Stimulated activated naive CD8-positive, alpha-beta T cell treated with anti-CD3 and anti-CD28 coated beads, Interleukin-15, Interleukin-2, amounts not matched to agents 100 ng/mL and 50 ng/mL, for 24 hours (primary cell): ENCODE measurements around the gene STK24.
"Not testable (repeated sequence)": the region's sequence is repeated elsewhere in the genome, so short reads cannot be mapped to it uniquely, and the experiment has no call there.

Experiments used
- H3K27ac Mint-ChIP-seq: one replicate; pipeline ENCODE4 v1.8.0; 2021; ENCODE audit warnings: mild to moderate bottlenecking, mixed read lengths
- H3K27me3 Mint-ChIP-seq: one replicate; pipeline ENCODE4 v1.8.0; 2021; ENCODE audit warnings: mixed read lengths
- H3K36me3 Mint-ChIP-seq: one replicate; pipeline ENCODE4 v1.8.0; 2021; ENCODE audit warnings: low read depth, mixed read lengths
- H3K4me1 Mint-ChIP-seq: one replicate; pipeline ENCODE4 v1.8.0; 2021; ENCODE audit warnings: low read depth, mixed read lengths
- H3K4me3 Mint-ChIP-seq: one replicate; pipeline ENCODE4 v1.8.0; 2021; ENCODE audit warnings: mild to moderate bottlenecking, mixed read lengths
- H3K9me3 Mint-ChIP-seq: one replicate; pipeline ENCODE4 v1.8.0; 2021; ENCODE audit warnings: mixed read lengths

STK24 gene

DNA sequence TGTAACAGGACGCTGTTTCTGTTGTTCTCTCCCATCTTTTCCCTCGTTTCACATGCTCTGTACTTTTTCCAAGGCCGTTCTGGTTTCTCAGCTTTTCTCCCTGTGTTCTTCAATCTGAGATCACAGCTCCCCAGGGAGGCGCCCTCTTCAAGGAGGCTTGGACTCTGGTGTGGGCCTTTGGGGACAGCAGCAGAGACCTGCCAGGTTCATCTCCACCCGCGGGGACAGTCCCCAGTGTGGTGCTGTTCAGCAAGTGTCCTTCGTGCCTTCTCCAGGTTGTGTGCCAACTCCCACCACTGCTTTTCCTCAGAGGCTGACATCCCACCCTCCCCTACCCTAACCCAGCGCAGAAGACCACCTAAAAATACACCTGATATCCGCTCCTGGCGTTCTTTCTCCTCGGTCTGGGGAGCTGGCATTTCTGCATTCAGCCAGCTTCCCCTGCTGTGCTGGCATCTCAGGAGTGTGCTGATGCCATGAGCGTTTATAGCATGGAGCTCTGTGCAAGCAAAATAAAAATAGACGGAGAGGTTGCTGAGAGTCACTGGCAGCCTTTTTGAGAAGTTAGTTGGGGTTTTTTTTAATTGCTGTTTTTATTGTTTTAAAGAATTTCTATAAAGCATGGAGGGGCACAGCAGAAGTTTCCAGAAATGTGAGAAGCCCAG is 149.4 kb downstream of the STK24 start:
- H3K4me1 Mint-ChIP-seq = no peaks in the 10 kb centered on the region
- H3K9me3 Mint-ChIP-seq = no peaks in the 10 kb centered on the region
- H3K27ac Mint-ChIP-seq = no peak overlapping the region
- no peak overlapping the region for H3K4me3 Mint-ChIP-seq
- H3K27me3 Mint-ChIP-seq = peaks cover 18% of the 10 kb centered on the region
- H3K36me3 Mint-ChIP-seq = no peaks in the 10 kb centered on the region

DNA sequence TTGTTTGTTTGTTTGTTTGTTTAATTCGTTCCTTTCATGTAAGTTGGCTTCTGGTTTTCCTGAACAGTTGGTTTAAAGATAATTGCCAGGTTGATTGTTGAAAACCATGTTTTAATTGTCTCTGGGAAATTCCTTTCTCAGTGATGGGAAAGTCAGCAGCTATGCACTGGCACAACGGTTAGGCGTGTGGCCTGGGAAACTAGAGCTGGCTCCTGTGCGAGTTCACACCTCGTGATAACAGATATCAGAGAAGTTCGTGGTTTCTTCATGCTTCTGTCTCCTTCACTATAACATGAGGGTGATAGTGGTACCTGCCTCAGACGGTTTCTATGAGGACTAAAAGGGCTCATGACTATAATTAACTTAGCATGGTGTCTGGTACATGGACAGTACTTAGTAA is 153.5 kb downstream of the STK24 start:
- Mint-ChIP-seq H3K4me3 (no peak overlapping the region), H3K9me3 (no peaks in the 10 kb centered on the region), H3K27ac (no peak overlapping the region), H3K4me1 (no peaks in the 10 kb centered on the region), H3K36me3 (no peaks in the 10 kb centered on the region), H3K27me3 (peaks cover 19% of the 10 kb centered on the region)

- no peaks in the 10 kb centered on the region for H3K36me3 Mint-ChIP-seq
- no peaks in the 10 kb centered on the region for H3K9me3 Mint-ChIP-seq
- no peaks in the 10 kb centered on the region for H3K4me1 Mint-ChIP-seq
- peaks cover 15% of the 10 kb centered on the region for H3K27me3 Mint-ChIP-seq
- no peak overlapping the region for H3K4me3 Mint-ChIP-seq
- H3K27ac Mint-ChIP-seq = no peak overlapping the region
Observed at GRCh38 chr13:98422046-98422445, 154.9 kb downstream of the STK24 start.

- no peak overlapping the region for H3K4me3 Mint-ChIP-seq
- H3K9me3 Mint-ChIP-seq = no peaks in the 10 kb centered on the region
- peaks cover 11% of the 10 kb centered on the region for H3K27me3 Mint-ChIP-seq
- H3K27ac Mint-ChIP-seq = no peak overlapping the region
- no peaks in the 10 kb centered on the region for H3K4me1 Mint-ChIP-seq
- no peaks in the 10 kb centered on the region for H3K36me3 Mint-ChIP-seq
Observed at GRCh38 chr13:98420554-98421175, 156.2 kb downstream of the STK24 start.

DNA sequence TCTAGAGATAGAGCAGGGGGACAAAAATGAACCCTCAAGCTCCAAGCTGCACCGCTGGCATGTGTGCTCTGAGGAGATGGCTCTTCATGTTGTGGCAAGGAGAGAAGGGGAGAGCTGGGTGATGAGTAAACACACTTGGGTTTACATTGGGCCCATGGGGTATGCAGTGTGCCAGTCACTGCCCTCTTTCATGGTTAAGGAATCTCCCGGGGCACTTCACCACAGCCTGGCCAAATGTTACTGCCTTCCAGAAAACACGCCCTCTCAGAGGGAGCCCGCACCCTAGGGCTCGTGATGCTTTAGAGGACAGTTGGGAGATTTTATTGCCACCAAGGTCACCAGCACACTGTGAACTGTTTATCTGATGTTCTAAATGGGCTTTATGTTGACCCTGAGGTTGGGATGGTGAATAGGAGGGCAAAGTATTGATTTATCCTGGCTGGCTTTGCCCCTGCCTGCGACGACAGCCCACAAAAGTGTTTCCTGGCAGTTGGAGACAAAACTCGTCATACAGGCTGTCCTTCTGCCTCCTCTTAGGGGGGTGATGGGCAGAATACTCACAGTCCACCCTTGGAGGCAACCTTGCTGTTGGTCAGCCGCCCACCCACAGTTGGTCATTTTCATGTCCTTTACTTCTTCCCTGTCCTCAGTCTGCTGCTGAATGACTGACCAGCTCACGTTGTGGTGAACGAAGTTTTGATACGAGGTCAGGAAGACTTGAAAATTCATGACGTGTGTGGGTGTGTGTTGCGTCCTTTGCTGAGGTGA is 156.9 kb downstream of the STK24 start:
- Mint-ChIP-seq H3K9me3 (no peaks in the 10 kb centered on the region), H3K36me3 (no peaks in the 10 kb centered on the region), H3K4me1 (no peaks in the 10 kb centered on the region), H3K4me3 (no peak overlapping the region), H3K27ac (no peak overlapping the region), H3K27me3 (peaks cover 9% of the 10 kb centered on the region)

DNA sequence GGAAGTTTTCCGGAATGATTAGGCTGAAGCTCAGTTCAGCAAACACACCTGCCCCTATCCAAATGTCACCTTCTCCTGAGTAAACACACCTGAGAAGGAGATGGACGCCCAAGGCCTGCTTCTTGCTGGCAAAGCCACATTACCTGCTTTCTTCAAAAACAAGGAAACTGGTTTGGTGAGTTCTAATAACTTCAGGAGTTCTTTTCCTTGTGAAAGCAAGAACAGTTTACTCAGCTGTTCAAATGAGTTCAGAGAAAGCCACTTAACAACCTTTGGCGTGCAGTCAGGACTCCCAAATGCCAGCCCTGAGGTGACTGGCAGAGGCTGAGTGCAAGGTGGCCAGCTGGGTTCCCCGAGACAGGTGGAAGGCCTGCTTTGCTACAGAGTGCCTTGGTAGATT is 160.5 kb downstream of the STK24 start:
- peaks cover 8% of the 10 kb centered on the region for H3K27me3 Mint-ChIP-seq
- H3K36me3 Mint-ChIP-seq = no peaks in the 10 kb centered on the region
- peaks cover 8% of the 10 kb centered on the region for H3K4me1 Mint-ChIP-seq
- no peaks in the 10 kb centered on the region for H3K9me3 Mint-ChIP-seq
- no peak overlapping the region for H3K4me3 Mint-ChIP-seq
- no peak overlapping the region for H3K27ac Mint-ChIP-seq

DNA sequence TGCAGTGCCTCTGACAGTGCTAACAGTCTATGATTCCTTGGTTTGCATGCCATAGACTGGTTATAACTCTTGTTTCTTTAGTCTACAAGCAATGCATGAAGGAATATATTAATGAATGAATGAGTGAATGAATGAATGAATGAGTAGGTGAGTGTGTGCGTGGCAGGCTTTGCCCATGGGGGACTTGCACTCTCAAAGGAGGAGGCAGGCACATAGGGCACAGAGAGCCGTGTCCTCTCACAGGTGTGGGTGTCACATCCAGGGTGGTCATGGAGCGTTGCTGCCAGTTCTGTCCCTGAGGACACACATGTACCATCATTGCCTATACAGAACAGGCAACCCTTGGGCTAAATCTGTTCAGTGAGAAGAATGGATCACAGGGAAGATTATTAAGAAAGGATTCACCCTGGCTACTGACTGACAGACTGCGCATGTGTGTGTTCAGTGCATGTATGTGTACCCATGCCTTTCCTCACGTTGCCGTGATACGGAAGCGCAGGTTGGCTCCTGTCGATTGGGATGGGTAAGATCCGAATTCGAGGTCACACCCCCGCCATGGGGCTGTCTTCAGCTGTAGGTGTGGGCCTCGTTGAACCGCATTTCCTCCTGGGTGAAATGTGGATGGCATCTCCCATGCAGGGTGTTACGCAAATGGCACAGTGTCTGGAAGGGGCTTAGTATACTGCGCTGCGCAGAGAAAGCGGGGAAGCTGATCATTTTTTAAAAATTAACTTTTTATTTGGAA is 161.4 kb downstream of the STK24 start:
- Mint-ChIP-seq H3K27me3 (peaks cover 8% of the 10 kb centered on the region), H3K27ac (no peak overlapping the region), H3K4me3 (no peak overlapping the region), H3K36me3 (no peaks in the 10 kb centered on the region), H3K9me3 (no peaks in the 10 kb centered on the region), H3K4me1 (peaks cover 8% of the 10 kb centered on the region)

DNA sequence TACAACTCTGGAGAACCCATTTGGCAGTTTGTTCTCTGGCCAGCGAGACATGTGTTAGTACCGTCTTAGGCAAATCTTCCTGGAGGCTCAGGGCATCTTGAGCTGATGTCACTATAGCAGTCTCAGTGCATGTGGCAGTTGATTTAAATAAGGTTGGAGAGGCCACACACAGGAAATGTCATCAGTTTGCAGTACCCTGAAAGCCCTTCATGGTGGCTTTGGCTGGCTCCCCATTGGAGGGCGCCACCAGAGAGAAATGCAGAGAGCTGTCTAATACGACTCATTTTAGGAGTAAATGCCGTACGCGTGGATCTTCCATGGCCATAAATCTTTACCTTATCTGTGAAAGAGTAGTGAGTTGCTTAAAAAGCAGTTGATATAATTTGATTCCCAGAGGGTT is 163.1 kb downstream of the STK24 start:
- Mint-ChIP-seq H3K4me3 (no peak overlapping the region), H3K27ac (no peak overlapping the region), H3K27me3 (peaks cover 4% of the 10 kb centered on the region), H3K9me3 (no peaks in the 10 kb centered on the region), H3K4me1 (peaks cover 8% of the 10 kb centered on the region), H3K36me3 (no peaks in the 10 kb centered on the region)

GRCh38 chr13:98413278-98413677 is 163.6 kb downstream of the STK24 start:
- not testable (repeated sequence) for H3K4me1 Mint-ChIP-seq, H3K4me3 Mint-ChIP-seq, H3K27me3 Mint-ChIP-seq, H3K36me3 Mint-ChIP-seq, H3K9me3 Mint-ChIP-seq, H3K27ac Mint-ChIP-seq

DNA sequence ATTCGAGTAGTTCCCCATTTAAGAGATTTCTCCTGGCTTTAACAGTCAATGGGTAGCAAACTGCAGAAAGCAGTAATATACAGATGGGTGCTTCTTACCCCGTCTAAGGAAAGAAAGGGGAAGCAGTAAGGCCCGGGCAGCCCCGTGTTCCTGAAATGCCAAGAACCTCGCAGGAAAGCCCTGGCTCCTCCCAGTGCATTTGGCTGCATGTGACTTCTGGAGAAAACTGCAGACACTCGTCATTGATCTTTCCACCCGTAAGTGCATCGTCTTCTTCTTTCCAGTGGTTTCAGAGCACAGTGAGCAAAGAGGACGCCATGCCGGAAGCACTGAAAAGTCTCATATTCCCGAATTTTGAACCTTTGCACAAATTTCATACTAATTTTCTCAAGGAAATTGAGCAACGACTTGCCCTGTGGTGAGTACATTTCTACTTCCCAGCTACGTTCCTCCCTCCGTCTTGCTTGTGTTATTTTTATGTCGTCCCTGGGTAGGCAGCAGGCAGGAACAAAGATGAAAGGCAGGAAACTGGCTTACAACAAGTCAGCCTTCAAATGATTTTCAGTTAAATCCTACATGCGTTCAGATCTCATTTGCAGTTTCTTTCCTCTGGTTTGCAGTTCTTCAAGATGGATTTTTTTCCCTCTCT is 165.2 kb downstream of the STK24 start:
- Mint-ChIP-seq H3K4me3 (peak overlapping the region; percentile 64), H3K27me3 (peaks cover 4% of the 10 kb centered on the region), H3K27ac (peak overlapping the region; percentile 60), H3K9me3 (no peaks in the 10 kb centered on the region), H3K36me3 (no peaks in the 10 kb centered on the region), H3K4me1 (peaks cover 8% of the 10 kb centered on the region)

DNA sequence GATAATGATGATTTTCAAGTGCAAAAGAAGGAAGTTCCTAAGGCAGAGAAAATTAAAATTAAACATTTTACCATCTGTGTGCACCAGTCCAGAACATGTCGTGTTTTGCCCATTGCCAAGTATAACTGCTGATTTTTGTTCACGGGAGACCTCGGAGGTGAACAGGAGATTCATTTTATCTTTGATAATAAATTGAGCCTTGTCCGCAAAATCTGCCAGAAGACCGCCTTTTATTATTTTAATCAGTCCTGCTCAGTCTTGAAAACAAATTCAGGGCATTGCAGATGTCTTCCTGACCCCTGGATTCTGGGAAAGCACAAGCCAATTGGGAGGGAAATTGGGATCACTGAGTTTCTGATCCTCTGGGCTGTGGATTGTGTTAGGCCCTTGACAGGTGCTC is 165.9 kb downstream of the STK24 start:
- Mint-ChIP-seq H3K27ac (no peak overlapping the region), H3K4me1 (peaks cover 8% of the 10 kb centered on the region), H3K4me3 (no peak overlapping the region), H3K27me3 (peaks cover 4% of the 10 kb centered on the region), H3K36me3 (no peaks in the 10 kb centered on the region), H3K9me3 (no peaks in the 10 kb centered on the region)

GRCh38 chr13:98410612-98411011 is 166.3 kb downstream of the STK24 start:
- Mint-ChIP-seq H3K36me3 (no peaks in the 10 kb centered on the region), H3K27me3 (peaks cover 4% of the 10 kb centered on the region), H3K27ac (no peak overlapping the region), H3K4me3 (no peak overlapping the region), H3K9me3 (no peaks in the 10 kb centered on the region), H3K4me1 (peaks cover 8% of the 10 kb centered on the region)

GRCh38 chr13:98409281-98409680 is 167.6 kb downstream of the STK24 start:
- Mint-ChIP-seq H3K9me3 (no peaks in the 10 kb centered on the region), H3K27ac (no peak overlapping the region), H3K27me3 (peaks cover 4% of the 10 kb centered on the region), H3K4me1 (peaks cover 8% of the 10 kb centered on the region), H3K4me3 (no peak overlapping the region), H3K36me3 (no peaks in the 10 kb centered on the region)

DNA sequence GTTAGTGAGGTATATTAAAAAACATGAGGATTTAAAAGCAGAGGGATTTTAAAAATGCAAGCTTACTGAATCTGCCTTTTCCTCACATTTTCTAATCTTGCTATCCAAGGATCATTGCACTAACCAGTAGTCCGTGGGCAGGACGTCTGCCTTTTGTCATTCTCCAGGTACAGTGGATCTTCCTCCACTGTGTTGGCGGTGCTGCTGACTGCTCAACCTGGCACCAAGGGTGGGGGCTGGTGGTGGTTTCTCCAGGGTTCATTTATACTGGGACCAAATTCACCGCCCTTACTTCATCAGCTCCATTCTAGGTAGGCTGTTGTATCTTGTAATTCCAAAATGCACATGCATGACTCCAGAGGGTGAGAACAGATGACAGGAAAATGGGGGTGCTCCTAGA is 169.3 kb downstream of the STK24 start:
- peaks cover 4% of the 10 kb centered on the region for H3K27me3 Mint-ChIP-seq
- H3K4me3 Mint-ChIP-seq = no peak overlapping the region
- no peaks in the 10 kb centered on the region for H3K9me3 Mint-ChIP-seq
- no peak overlapping the region for H3K27ac Mint-ChIP-seq
- no peaks in the 10 kb centered on the region for H3K36me3 Mint-ChIP-seq
- peaks cover 8% of the 10 kb centered on the region for H3K4me1 Mint-ChIP-seq
